KBM-7 (cell line): ENCODE measurements around the gene DGKB.
"Not testable (repeated sequence)": the region's sequence is repeated elsewhere in the genome, so short reads cannot be mapped to it uniquely, and the experiment has no call there.

Source experiments
- DNase-seq: peaks from one replicate; pipeline ENCODE4 v3.0.0-alpha.2; 2015
- in situ Hi-C: fragments of 300-500 bp; cut with MboI; formaldehyde crosslinking; loops from 2 replicates; pipeline ENCODE4 v1.14.3; 2020; ENCODE audit warnings: low sequenced_read_pairs, low pct_unique_long_range_greater_than_20kb, mixed read lengths

The DGKB gene

DNA sequence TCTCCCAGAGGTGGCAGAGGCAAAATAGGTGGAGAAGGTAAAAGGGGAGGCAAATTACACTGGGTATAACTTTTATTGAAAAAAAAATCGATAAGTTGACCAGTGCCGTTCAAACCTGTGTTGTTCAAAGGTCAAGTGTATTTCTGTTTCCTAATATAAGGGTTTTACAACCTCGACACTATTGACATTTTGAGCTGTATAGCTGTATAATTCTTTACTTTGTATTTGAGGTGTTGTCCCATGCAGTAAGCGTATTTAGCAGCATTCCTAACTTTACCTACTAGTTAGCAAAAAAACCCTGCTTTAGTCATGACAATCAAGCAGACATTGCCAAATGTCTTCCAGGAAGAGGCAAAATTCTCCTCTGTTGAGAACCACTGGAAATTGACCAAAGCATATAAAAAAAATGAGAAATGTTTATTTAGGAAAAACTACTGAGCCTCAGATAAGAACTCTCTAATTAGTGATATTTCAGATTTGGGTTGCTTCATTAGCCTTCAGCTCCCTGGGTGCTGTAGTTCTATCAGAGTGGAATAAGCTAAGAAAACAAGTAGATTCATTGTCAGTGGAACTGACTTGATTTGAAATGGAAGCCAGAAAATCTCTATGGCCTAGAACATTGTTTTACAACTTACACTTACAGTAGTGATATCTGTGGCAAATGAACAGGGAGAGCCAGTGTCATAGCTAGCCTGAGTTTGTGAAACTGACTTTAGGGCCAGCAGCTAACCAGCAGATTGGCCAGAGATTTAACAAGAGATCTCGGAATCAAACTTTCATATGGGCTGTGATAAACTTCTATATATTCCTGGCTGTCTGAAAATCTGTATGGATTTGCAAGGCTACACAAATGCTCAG lies 331.6 kb downstream of the DGKB start:
- in situ Hi-C loops: no loop called here
- no peak for DNase-seq

DNA sequence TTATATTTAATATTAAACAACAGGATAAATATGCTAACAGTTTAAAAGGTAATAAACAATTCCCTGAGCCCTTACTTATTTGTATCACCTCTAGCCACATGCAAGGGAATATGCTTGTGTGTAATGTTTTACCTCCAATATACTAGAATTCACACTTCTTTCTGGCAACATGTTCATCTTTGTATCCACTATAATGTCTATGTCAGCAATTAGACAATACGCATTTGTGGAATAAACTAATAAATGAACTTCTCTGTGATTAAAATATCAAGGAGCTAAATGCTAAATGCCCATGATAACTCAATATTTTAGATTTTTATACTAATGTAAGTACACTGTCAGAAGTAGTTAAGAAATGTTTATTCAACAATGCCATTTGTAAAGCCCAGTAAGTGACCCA lies 350.5 kb downstream of the DGKB start:
- in situ Hi-C loops: no loop called here
- no peak for DNase-seq

DNA sequence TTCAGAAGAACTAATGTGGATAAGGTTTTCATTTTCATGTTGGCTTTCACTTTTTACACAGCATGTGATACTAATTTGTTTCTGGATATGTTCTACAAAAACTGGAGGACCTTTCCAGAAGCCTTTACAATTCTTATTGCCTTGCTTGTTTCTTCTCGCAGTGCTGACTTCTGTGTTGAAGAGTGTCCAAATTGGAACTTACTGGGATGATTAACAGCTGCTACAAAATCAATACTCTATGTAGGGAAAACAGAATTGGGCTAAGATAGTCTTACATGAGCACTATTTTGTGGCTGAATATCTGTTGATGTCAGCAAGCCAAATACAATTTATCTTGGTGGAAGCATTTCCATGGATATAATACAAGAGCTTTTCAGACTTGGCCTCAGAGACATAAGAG lies 351.2 kb downstream of the DGKB start:
- no peak for DNase-seq
- in situ Hi-C loops: no loop called here

DNA sequence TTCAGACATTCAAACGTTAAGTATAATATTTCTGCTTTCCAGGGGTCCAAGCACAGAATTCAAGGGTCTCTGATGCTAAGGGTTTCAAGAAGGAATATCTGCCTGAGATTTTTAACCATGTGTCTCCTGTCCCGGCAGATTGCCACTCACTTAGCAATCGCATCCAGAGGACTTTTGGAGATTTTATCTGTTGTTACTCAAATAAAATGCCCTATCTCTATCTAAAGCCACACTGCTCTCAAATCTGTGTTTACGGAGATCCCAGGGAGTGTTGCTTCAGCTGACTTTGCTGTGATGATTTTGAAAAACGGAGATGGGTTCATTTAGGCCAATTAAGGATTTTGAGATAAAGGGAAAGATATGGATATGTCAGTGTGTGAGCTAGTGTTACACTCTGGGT lies 359.9 kb downstream of the DGKB start:
- in situ Hi-C loops: no loop called here
- no peak for DNase-seq

DNA sequence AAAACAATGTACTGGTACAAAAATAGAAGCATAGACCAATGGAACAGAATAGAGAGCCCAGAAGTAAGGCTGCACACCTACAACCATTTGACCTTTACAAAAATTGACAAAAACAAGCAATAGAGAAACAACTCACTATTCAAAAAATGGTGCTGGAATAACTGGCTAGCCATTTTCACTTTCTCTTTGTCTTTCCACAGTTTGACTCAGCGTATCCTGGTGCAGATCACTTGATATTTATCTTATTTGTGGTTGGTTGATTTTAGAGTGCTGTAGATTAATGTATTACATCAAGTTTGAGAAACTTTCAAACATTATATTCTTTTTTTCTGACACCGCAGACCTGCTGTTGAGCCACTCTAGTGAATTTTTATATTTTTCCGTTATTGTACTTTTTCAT lies 381.4 kb downstream of the DGKB start:
- in situ Hi-C loops: no loop called here
- DNase-seq: no peak

DNA sequence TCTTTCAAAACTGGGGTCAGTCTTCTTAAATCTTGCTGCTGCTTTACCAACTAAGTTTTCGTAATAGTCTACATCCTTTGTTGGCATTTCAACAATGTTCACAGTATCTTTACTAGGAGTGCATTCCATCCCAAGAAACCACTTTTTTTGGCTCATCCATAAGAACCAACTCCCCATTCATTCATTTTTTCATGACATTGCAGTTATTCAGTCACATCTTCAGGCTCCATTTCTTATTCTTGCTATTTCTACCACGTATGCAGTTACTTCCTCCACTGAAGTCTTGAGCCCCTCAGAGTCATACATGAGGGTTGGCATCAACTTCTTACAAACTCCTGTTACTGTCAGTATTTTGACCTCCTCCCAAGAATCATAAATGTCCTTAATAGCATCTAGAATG lies 392.3 kb downstream of the DGKB start:
- no peak for DNase-seq
- in situ Hi-C loops: no loop called here

DNA sequence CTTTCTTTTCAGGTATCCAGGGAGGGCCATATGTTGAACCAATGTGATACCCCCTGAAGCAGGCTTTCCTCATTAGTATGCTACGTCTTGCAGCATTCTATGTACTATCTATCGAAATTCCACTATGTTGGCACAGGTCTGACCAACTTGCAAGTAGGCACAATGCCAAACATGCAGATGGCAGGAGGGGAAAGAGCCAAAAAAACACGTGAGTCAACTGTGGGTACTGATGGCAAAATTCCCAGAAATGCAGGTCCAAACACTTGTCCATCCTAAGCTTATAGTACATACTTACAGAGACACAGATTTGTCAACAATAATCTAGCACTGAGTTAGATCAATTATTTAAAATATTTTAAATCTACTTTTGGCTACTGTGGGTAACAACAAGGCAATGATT lies 394.9 kb downstream of the DGKB start:
- DNase-seq: no peak
- in situ Hi-C loops: no loop called here

DNA sequence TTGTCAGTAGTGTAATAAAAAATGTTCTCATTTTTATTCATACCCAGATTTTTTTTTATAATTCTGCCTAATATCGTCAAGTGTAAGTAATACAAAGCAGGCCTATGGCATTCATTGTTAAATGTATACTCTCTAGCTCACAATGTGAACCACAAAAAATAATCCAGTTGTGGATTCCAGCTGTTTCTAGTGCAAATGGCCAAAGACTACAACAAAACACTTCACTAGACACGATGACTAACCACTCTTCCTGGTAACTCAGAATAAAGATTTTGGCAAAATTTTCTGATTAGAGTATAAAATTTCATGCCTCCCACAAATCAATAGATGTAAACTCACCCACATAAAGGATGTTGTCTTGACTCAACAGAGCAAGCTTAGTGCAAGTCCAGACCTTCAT lies 396.6 kb downstream of the DGKB start:
- DNase-seq: no peak
- in situ Hi-C loops: no loop called here

DNA sequence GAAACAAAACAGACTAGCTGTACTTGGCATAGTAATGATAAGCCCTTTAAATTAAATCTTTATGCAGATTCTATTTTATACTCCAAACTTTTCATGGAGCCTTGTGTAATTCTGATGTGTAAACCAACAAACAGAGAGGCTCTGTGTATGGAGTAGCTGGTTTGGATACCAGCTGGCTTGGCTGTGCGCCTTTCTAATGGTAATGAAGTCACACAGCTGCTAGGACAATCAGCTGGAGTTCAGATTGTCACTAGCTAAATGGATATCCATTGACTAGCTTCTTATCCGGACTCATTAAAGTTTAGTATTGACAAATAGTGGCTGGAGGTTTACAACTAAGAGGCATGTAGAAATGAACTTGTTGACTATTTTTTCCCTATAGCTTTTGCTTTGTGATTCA lies 398.4 kb downstream of the DGKB start:
- DNase-seq: no peak
- in situ Hi-C loops: no loop called here

DNA sequence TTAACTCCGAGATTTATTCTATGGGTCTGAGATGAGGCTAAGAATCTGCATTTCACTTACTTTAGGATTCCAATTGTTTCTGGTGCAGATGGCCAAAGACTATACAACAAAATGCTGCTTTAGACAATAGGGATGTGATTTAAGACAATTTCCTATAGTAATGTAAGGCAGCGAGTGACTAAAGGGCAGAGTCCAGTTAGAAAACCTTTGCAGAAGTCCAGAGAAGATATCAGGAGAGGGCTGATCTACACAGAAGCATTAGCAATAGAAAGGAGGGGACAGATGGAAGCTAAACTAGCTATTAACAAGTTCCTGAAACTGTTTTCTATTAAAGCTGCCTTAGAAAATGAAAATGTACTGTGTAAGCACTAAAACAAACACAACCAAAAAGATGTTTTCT lies 398.9 kb downstream of the DGKB start:
- no peak for DNase-seq
- in situ Hi-C loops: no loop called here

DNA sequence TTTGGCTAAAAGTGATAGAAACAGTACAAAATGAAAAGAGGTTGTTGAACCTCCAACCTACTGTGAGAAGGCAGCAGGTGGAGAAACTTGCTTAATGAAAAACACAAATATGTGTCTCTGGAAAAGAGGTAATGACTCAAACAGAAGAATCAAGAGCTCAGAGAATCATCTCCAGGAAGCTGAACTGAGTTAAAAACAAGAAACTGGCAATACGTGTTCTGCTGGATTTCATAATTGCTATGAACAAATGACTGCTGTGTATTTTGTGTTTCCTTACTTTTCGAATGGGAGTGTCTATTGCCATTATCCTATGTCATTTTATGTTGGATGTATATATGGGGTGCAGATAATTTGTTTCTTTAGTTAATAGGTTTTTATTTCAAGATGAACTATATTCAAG lies 401.1 kb downstream of the DGKB start:
- in situ Hi-C loops: no loop called here
- no peak for DNase-seq

DNA sequence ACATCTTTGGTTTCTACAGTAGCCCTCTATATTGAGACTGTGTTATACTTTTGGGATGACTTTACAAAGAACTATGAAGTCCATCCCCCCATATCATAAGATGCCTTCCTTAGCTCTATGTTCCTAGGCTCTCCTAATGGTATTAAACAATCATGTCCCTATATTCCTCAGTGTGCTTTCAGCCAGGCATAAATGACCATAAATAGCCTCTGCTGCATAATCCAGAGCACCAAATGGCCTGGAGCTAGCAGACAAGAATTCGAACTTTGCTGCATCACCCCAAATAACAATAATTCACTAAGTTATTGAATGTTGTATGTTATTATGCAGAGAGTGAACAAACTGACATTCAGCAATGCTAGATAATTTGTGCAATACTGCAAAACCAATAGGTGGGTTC lies 405.2 kb downstream of the DGKB start:
- DNase-seq: no peak
- in situ Hi-C loops: no loop called here

DNA sequence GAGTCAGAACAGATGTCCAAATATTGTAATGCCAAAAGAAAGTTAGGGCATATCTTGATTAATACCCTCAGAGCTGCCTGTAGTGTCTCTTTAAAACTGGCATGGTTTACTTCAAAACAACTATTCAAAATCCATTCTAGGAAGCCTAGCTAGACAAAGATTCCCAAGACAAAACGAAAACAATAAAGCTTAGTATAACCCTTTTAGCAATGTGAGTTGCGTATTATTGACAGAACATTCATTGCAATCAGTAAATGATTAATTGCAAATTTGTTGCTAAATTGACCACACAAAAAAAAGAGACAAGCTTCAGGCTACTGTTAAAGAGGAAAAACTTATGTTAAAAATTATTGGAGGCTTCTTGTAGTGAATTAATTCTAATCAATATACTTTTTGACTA lies 406.9 kb downstream of the DGKB start:
- in situ Hi-C loops: no loop called here
- DNase-seq: no peak

DNA sequence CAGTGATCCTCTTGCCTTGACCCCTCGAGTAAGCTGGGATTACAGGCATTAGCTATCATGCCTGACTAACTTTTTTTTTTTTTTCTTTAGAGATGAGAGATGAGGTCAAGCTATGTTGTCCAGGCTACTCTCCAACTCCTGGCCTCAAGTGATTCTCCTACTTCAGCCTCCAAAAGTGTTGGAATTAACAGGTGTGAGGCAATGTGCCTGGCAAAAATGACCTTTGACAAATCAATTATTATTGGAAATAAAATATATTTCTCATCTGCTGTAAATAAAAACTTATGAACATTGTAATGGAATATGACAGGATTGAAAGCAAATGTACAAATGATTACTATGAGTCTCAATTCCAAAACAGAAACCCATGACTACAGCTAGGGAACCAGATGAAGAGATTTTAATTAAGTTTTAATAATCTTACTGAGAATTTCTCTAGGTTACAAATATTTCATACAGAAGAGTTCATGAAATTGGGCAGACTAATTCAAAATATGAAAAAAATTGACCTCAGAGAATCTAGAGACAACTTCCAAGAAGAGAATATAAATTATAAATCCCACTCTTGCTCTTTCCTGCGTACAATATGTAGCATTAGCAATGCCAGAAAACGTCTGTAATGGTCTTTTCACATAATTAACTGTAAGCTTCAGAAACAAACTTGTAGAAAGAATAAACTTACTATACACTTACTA lies 414.7 kb downstream of the DGKB start:
- DNase-seq: no peak
- in situ Hi-C loops: no loop called here

DNA sequence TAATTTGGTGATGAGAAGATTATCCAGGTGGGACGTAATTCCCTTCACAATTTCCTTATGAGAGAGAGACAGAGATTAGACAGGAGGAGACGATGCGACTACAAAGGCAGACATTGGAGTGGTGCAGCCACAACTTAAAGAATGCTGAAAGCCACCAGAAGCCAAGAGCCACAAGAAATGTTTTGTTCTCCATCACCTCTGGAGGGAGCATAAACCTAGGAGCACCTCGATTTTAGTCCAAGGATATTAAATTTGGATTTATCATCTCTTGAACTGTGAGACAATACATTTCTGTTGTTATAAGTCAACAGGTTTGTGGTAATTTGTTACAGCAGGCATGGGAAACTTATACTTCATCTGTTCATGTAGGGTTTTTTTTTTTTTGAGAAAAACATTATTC lies 418.9 kb downstream of the DGKB start:
- no peak for DNase-seq
- in situ Hi-C loops: no loop called here

DNA sequence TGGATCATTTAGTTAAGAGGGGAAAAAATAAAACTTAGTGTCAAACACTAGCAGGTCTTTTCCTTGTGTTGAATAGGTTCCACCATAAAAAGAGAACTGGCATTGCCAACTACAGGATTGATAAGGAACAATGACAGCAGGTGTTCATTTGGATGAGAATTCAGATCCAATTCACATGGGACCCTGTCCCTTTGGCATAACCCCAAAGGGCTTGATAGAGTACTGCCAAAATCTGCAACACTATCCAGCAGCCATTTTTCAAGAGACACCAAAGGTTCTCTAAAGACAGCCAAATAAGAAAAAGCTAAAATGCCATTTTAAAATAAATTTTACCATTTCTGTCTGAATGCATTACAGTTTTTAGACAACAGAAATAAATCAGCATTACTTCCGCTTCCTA lies 422.3 kb downstream of the DGKB start:
- no peak for DNase-seq
- in situ Hi-C loops: no loop called here

DNA sequence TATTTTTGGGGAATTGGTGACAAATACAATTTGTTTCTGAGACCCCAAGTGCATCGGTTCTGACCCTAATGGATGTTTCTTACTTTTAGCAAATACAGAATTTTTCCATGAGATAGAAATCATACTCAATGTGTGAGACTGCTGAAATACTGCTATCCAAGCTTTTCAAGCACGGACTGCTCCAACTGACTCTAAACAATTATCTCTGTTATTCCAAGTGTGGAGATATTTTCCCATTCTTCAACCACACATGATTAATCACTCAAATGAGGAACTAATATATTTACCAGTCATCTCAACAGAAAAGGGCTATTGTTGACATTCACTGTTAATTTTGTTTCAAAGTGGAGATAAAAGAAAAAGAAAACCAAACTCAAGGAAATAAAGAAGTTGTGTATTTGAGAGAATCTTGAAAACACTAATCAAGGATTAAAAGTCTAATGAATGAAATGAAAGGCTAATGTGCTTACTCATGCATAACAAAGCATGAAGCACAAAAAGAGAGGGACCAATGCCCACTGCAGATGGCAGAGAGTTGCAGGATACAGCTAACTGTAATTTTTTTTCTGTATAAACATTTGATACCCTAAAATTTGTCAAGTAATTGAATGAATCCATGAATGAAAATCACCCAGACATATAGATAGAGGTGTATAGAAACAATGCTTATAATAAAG lies 423.6 kb downstream of the DGKB start:
- DNase-seq: no peak
- in situ Hi-C loops: no loop called here

DNA sequence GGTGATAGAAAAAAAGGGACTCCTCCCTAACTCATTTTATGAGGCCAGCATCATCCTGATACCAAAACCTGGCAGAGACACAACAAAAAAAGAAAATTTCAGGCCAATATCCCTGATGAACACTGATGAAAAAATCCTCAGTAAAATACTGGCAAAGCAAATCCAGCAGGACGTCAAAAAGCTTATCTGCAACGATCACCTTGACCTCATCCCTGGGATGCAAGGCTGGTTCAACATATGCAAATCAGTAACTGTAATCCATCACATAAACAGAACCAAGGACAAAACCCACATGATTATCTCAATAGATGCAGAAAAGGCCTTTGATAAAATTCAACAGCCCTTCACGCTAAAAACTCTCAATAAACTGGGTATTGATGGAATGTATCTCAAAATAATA lies 440.8 kb downstream of the DGKB start:
- DNase-seq, in situ Hi-C loops: not testable (repeated sequence)

DNA sequence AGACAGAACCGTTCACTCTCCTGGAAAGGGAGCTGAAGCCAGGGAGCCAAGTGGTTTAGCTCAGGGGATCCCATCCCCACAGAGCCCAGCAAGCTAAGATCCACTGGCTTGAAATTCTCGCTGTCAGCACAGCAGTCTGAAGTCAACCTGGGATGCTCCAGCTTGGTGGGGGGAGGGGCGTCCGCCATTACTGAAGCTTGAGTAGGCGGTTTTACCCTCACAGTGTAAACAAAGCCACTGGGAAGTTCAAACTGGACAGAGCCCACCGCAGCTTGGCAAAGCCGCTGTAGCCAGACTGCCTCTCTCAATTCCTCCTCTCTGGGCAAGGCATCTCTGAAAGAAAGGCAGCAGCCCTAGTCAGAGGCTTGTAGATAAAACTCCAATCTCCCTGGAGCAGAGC lies 443.7 kb downstream of the DGKB start:
- in situ Hi-C loops, DNase-seq: not testable (repeated sequence)
